ENCODE results near the gene ARL5B.
"Not testable (repeated sequence)": the region's sequence is repeated elsewhere in the genome, so short reads cannot be mapped to it uniquely, and the experiment has no call there.

GRCh38 chr10:18623671-18624070 is 35.6 kb upstream of the ARL5B start:
- TF ChIP-seq EP300 (IDR thresholded peaks at IDR 0.05); CTCF (IDR thresholded peaks at IDR 0.05); REST (IDR thresholded peaks at IDR 0.05); ZFP36 (IDR thresholded peaks at IDR 0.05; ENCODE audit: borderline replicate concordance, partially characterized antibody); ZC3H11A (IDR thresholded peaks at IDR 0.05); POLR2A (IDR thresholded peaks at IDR 0.05; ENCODE audit: low read length): not testable (repeated sequence)

All from A549 (cell line).